HepG2 (cell line): ENCODE measurements around the gene ZNF33A. TPM values are rescaled to one million over a fixed set of nuclear protein-coding genes. Genes with fewer than 3 reads are reported as not detected.

Experiments used
- ARID3A ChIP-seq: IDR thresholded peaks from 2 replicates; pipeline ENCODE4 v1.6.1; 2012; ENCODE audit warnings: low read depth, low read length, improper control_type of control experiment
- CREB1 ChIP-seq, 2 experiments: fragments of 450-650 bp in 1 of 2; IDR thresholded peaks; 2 replicates each; pipeline ENCODE4 v1.6.1; 2016 to 2017; ENCODE audit warnings: control low read depth in 1 of 2, mild to moderate bottlenecking in 1 of 2, missing compliant biosample characterization in 1 of 2, missing genetic modification characterization in 1 of 2
- CSRNP1 ChIP-seq: sonication (generic); formaldehyde crosslinking; IDR thresholded peaks from 2 replicates; pipeline ENCODE4 v1.8.1; 2023; ENCODE audit warnings: mild to moderate bottlenecking, missing genetic modification reagents
- GLI4 ChIP-seq: sonication (generic); formaldehyde crosslinking; IDR thresholded peaks from 2 replicates; pipeline ENCODE4 v1.5.1; 2020; ENCODE audit warnings: missing genetic modification reagents, mild to moderate bottlenecking, moderate library complexity, borderline replicate concordance
- HMGXB4 ChIP-seq, 2 experiments: sonication (generic) in 1 of 2; formaldehyde crosslinking in 1 of 2; IDR thresholded peaks; 2 replicates each; pipeline versions ENCODE4 v1.4.0 to v1.6.1; 2018 to 2020; ENCODE audit warnings: missing genetic modification reagents in 2 of 2, borderline replicate concordance in 1 of 2, low read depth in 1 of 2, mild to moderate bottlenecking in 1 of 2, missing biosample characterization in 1 of 2
- MEF2D ChIP-seq: sonication (generic); formaldehyde crosslinking; IDR thresholded peaks from 2 replicates; pipeline ENCODE4 v1.5.1; 2020; ENCODE audit warnings: mild to moderate bottlenecking, missing genetic modification reagents
- NR2C2 ChIP-seq: sonication (generic); formaldehyde crosslinking; IDR thresholded peaks from 2 replicates; pipeline ENCODE4 v1.4.0; 2020; ENCODE audit warnings: missing genetic modification reagents, mild to moderate bottlenecking, moderate library complexity, borderline replicate concordance
- PHF8 ChIP-seq: sonication (generic); formaldehyde crosslinking; IDR thresholded peaks from 2 replicates; pipeline ENCODE4 v1.5.0; 2020; ENCODE audit warnings: missing genetic modification reagents
- POGK ChIP-seq: sonication (generic); formaldehyde crosslinking; conservative IDR thresholded peaks from 2 replicates; pipeline ENCODE4 v1.8.0; 2022; ENCODE audit warnings: mild to moderate bottlenecking, moderate library complexity, missing genetic modification reagents
- PPARG ChIP-seq: conservative IDR thresholded peaks from 2 replicates; pipeline ENCODE4 v1.6.1; 2016; ENCODE audit warnings: missing biosample characterization, missing genetic modification reagents
- RXRB ChIP-seq: IDR thresholded peaks from 2 replicates; pipeline ENCODE4 v1.6.1; 2016; ENCODE audit warnings: borderline replicate concordance, missing genetic modification reagents, missing compliant biosample characterization
- SRY ChIP-seq: sonication (generic); formaldehyde crosslinking; IDR thresholded peaks from 2 replicates; pipeline ENCODE4 v1.8.0; 2022; ENCODE audit warnings: mild to moderate bottlenecking, missing genetic modification reagents
- TP53 ChIP-seq: sonication (generic); formaldehyde crosslinking; conservative IDR thresholded peaks from 2 replicates; pipeline ENCODE4 v1.4.0; 2020; ENCODE audit warnings: missing genetic modification reagents
- USF2 ChIP-seq, 2 experiments: sonication (generic) in 1 of 2; formaldehyde crosslinking in 1 of 2; IDR thresholded peaks; 2 replicates each; pipeline versions ENCODE4 v1.5.1 to v1.6.1; 2011 to 2020; ENCODE audit warnings: borderline replicate concordance in 1 of 2, low read depth in 1 of 2, low read length in 1 of 2, mild to moderate bottlenecking in 1 of 2, missing genetic modification reagents in 1 of 2, moderate library complexity in 1 of 2
- ZNF230 ChIP-seq: sonication (generic); formaldehyde crosslinking; IDR thresholded peaks from 2 replicates; pipeline ENCODE4 v1.4.0; 2020; ENCODE audit warnings: mild to moderate bottlenecking, missing genetic modification reagents
- ZNF354B ChIP-seq: sonication (generic); formaldehyde crosslinking; IDR thresholded peaks from 2 replicates; pipeline ENCODE4 v1.8.0; 2022; ENCODE audit warnings: mild to moderate bottlenecking, missing genetic modification reagents
- ZNF83 ChIP-seq: sonication (generic); formaldehyde crosslinking; IDR thresholded peaks from 2 replicates; pipeline ENCODE4 v1.4.0; 2020; ENCODE audit warnings: missing genetic modification reagents, mild to moderate bottlenecking, borderline replicate concordance
- polyA plus RNA-seq, 8 experiments: library from polyadenylated mRNA; depleted of rRNA in 3 of 8; stranded (reverse) in 7 of 8; unstranded in 1 of 8; fragments of >200 nt; fragmentation: Illumina TruSeq in 4 of 8; extraction: Trizol in 4 of 8; gene quantifications; 2 replicates each; pipeline versions ENCODE4 v1.2.1 to v1.2.3, GENCODE V29; 2011 to 2016; ENCODE audit warnings: low read depth in 4 of 8, missing spikeins in 1 of 8, mixed read lengths in 1 of 8; ENCODE audit not compliant: insufficient read depth in 1 of 8
- total RNA-seq, 5 experiments: library from RNA; depleted of rRNA; stranded (reverse); fragments of >200 nt; fragmentation: Illumina TruSeq; extraction: Trizol; gene quantifications; 2 replicates each; pipeline ENCODE4 v1.2.3, GENCODE V29; 2016; ENCODE audit warnings: low read depth in 1 of 5

Gene ZNF33A
- total and polyA plus RNA-seq, 2 of the 13 experiments (the other 11 are each of a cell fraction or from before 2014, with no cell fraction given): 13.1 to 22.5 TPM

GRCh38 chr10:38094158-38094926 lies 83.9 kb downstream of the ZNF33A start, which contains the start of gene ZNF37A (continued):
- TF ChIP-seq HMGXB4 (CRISPR knock-in tag; IDR thresholded peaks at IDR 0.05; ENCODE audit: borderline replicate concordance in 1 of 2, low read depth in 1 of 2): peak in 1 of 2 experiments; percentile 64; a peak in 2 of 4 replicates
- 0 out of 2 replicates have a peak, but pooled peaks have one; percentile 36 for TF ChIP-seq CREB1 (IDR thresholded peaks at IDR 0.05)
- peak; percentile 91 for TF ChIP-seq CREB1 (CRISPR knock-in tag; IDR thresholded peaks at IDR 0.05)
- 0 out of 2 replicates have a peak, but pooled peaks have one; percentile 64 for TF ChIP-seq ZNF354B (CRISPR knock-in tag)
- peak; percentile 93 for TF ChIP-seq PHF8 (CRISPR knock-in tag)
- no peak for TF ChIP-seq TP53 (CRISPR knock-in tag)
- TF ChIP-seq ZNF230: no peak; the same call in 1 of the 2 replicates
- TF ChIP-seq RXRB (CRISPR knock-in tag): 0 out of 2 replicates have a peak, but pooled peaks have one; percentile 9
- TF ChIP-seq GLI4 (CRISPR knock-in tag): peak; percentile 55; the same call in 1 of the 2 replicates
- peak; percentile 92 for TF ChIP-seq NR2C2 (CRISPR knock-in tag)
- TF ChIP-seq CSRNP1 (CRISPR knock-in tag): peak; percentile 63; the same call in 1 of the 2 replicates
- 0 out of 2 replicates have a peak, but pooled peaks have one; percentile 41 for TF ChIP-seq SRY (CRISPR knock-in tag)
- no peak for TF ChIP-seq USF2 (IDR thresholded peaks at IDR 0.05; ENCODE audit: low read depth, low read length)
- peak; percentile 36; the same call in 1 of the 2 replicates for TF ChIP-seq USF2 (CRISPR knock-in tag; IDR thresholded peaks at IDR 0.05; ENCODE audit: borderline replicate concordance)
- 0 out of 2 replicates have a peak, but pooled peaks have one; percentile 25 for TF ChIP-seq MEF2D (CRISPR knock-in tag)
- peak; percentile 67 for TF ChIP-seq POGK
- TF ChIP-seq PPARG (CRISPR knock-in tag): no peak
- TF ChIP-seq ARID3A: no peak
- no peak for TF ChIP-seq ZNF83
